Prostate gland (tissue), 2 donors: ENCODE measurements around the gene SLC25A26. TPM values are rescaled to one million over a fixed set of nuclear protein-coding genes. Genes with fewer than 3 reads are reported as not detected.
"Not testable (repeated sequence)": the region's sequence is repeated elsewhere in the genome, so short reads cannot be mapped to it uniquely, and the experiment has no call there.

Experiments
- DNase-seq: peaks from one replicate; pipeline ENCODE4 v3.0.0-alpha.2; 2019; ENCODE audit warnings: low spot score
- H3K27ac ChIP-seq, 2 donors: fragments of 200-600 bp; sonication (generic); 2 replicates each; pipeline ENCODE4 v1.5.1; 2017 to 2019
- H3K27me3 ChIP-seq: fragments of 200-600 bp; sonication (generic); replicated peaks from 2 replicates; pipeline ENCODE4 v1.5.1; 2019; ENCODE audit not compliant: insufficient read depth
- H3K36me3 ChIP-seq, 2 donors: fragments of 200-600 bp; sonication (generic); 1 replicate in 1 of 2; 2 replicates in 1 of 2; pipeline versions ENCODE4 v1.5.1 to v1.8.1; 2017 to 2019
- H3K4me1 ChIP-seq: fragments of 200-600 bp; sonication (generic); replicated peaks from 2 replicates; pipeline ENCODE4 v1.5.1; 2019
- H3K4me3 ChIP-seq, 2 donors: fragments of 200-600 bp; sonication (generic); 2 replicates each; pipeline ENCODE4 v1.5.1; 2017 to 2019
- H3K9me3 ChIP-seq: fragments of 200-600 bp; sonication (generic); 2 replicates; pipeline ENCODE4 v1.5.1; 2017
- CTCF ChIP-seq, 4 experiments: fragments of 200-600 bp in 2 of 4; fragments of 450-650 bp in 2 of 4; sonication (generic) in 2 of 4; IDR thresholded peaks; 1 replicate in 3 of 4; 2 replicates in 1 of 4; pipeline ENCODE4 v1.5.1; 2016 to 2019; ENCODE audit warnings: antibody characterized with exemption in 4 of 4, mild to moderate bottlenecking in 2 of 4, moderate library complexity in 2 of 4
- POLR2A ChIP-seq: fragments of 450-650 bp; IDR thresholded peaks from one replicate; pipeline ENCODE4 v1.6.1; 2016; ENCODE audit warnings: antibody characterized with exemption, mild to moderate bottlenecking
- POLR2AphosphoS5 ChIP-seq: sonication (generic); formaldehyde crosslinking; IDR thresholded peaks from one replicate; pipeline ENCODE4 v1.6.1; 2017; ENCODE audit warnings: antibody characterized with exemption
- WGBS: methylation state at CpG from one replicate; pipeline ENCODE4 v1.1.5; 2018; 5-methylcytosine and 5-hydroxymethylcytosine counted together
- intact Hi-C: fragments of 100-400 bp; cut with DNase I; formaldehyde crosslinking; loops from one replicate; pipeline ENCODE4 v1.14.2; 2022
- total RNA-seq, 2 donors: library from RNA; depleted of rRNA; stranded (reverse); fragments of >200 nt; gene quantifications; one replicate each; pipeline ENCODE4 v1.1.0, GENCODE V29; 2016

Gene SLC25A26
- total RNA-seq, 2 donors from 2014 or later, result 24.4 to 32.3 TPM

GRCh38 chr3:66271231-66271630, 50.4 kb downstream of the SLC25A26 start:
- 97% methylated on average over 2 of the region's 2 CpGs for WGBS
- no peak overlapping the region for H3K27ac ChIP-seq
- no peak overlapping the region for H3K4me3 ChIP-seq
- H3K36me3 ChIP-seq, result no peaks in the 10 kb centered on the region
- H3K9me3 ChIP-seq, result no peaks in the 10 kb centered on the region
- intact Hi-C loops, result loop anchor here (10.0 kb wide), 1 partner anchor 104 kb away; no protein-coding TSS in a partner anchor
- H3K27me3 ChIP-seq, result no peaks in the 10 kb centered on the region
- TF ChIP-seq CTCF (IDR thresholded peaks at IDR 0.05), result no peak
- no peak for TF ChIP-seq POLR2A
- no peaks in the 10 kb centered on the region for H3K4me1 ChIP-seq
- no peak for DNase-seq

- no peak overlapping the region for H3K27ac ChIP-seq
- H3K27me3 ChIP-seq, result no peaks in the 10 kb centered on the region
- no peak overlapping the region for H3K4me3 ChIP-seq
- TF ChIP-seq POLR2A (no peak), POLR2AphosphoS5 (no peak), CTCF (IDR thresholded peaks at IDR 0.05) (no peak)
- no peaks in the 10 kb centered on the region for H3K9me3 ChIP-seq
- H3K4me1 ChIP-seq, result no peaks in the 10 kb centered on the region
- H3K36me3 ChIP-seq, result no peaks in the 10 kb centered on the region
- intact Hi-C loops, result loop anchor here (10.0 kb wide), 1 partner anchor 103 kb away; no protein-coding TSS in a partner anchor
- no peak for DNase-seq
- 92% methylated on average over 1 of the region's 1 CpG for WGBS
Observed at GRCh38 chr3:66272016-66272415, 51.2 kb downstream of the SLC25A26 start.

- WGBS, result 96% methylated on average over 6 of the region's 6 CpGs
- not testable (repeated sequence) for H3K27me3 ChIP-seq, H3K4me1 ChIP-seq, H3K9me3 ChIP-seq, H3K36me3 ChIP-seq, H3K27ac ChIP-seq, DNase-seq, H3K4me3 ChIP-seq
- intact Hi-C loops, result loop anchor here (10.0 kb wide), 1 partner anchor 100 kb away; no protein-coding TSS in a partner anchor
Observed at GRCh38 chr3:66274837-66275236, 54.0 kb downstream of the SLC25A26 start.

GRCh38 chr3:66276705-66277274, 56.0 kb downstream of the SLC25A26 start:
- no peak overlapping the region for H3K27ac ChIP-seq
- no peak overlapping the region for H3K4me3 ChIP-seq
- peak in 3 of 4 experiments; percentile 57 to 74 (median 58) for TF ChIP-seq CTCF (IDR thresholded peaks at IDR 0.05)
- no peak for TF ChIP-seq POLR2A
- peak; percentile 59 for DNase-seq
- 8% methylated on average over 3 of the region's 3 CpGs for WGBS
- intact Hi-C loops, result loop anchor here (2.0 to 10.0 kb wide), 2 partner anchors 98 to 538 kb away; no protein-coding TSS in a partner anchor
- H3K4me1 ChIP-seq, result no peaks in the 10 kb centered on the region
- no peaks in the 10 kb centered on the region for H3K27me3 ChIP-seq
- no peaks in the 10 kb centered on the region for H3K36me3 ChIP-seq
- H3K9me3 ChIP-seq, result no peaks in the 10 kb centered on the region

DNA sequence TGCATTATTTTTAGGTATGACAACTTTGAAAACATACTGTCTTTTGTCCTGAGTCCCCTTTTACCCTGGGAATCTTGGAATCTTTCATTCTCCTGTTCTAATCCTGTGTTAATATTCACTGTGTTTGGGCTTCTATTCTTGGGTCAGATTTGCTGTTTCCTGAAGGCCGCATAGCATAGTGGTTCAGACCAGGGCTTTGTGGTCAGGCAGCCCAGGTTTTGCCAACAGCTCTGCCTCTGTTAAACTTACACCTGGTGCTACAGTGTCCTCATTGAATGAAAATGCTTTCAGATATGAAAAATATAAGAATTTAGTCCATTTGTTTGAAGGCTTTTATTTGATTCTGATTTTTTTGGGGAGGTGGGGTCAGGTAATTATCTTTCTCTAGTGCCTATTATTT, 58.4 kb downstream of the SLC25A26 start:
- no peaks in the 10 kb centered on the region for H3K9me3 ChIP-seq
- DNase-seq, result no peak
- H3K4me1 ChIP-seq, result no peaks in the 10 kb centered on the region
- H3K27ac ChIP-seq, result no peak overlapping the region
- intact Hi-C loops, result loop anchor here (10.0 kb wide), 1 partner anchor 96 kb away; no protein-coding TSS in a partner anchor
- TF ChIP-seq POLR2AphosphoS5 (no peak), POLR2A (no peak), CTCF (IDR thresholded peaks at IDR 0.05) (no peak)
- 94% methylated on average over 1 of the region's 1 CpG for WGBS
- no peaks in the 10 kb centered on the region for H3K27me3 ChIP-seq
- no peak overlapping the region for H3K4me3 ChIP-seq
- no peaks in the 10 kb centered on the region for H3K36me3 ChIP-seq
